ENCODE results near the gene CHD2. TPM values are rescaled to one million over a fixed set of nuclear protein-coding genes. Genes with fewer than 3 reads are reported as not detected.
A peak's percentile ranks its signal among the peaks of the same experiment; 100 is the strongest.

The CHD2 gene
- total RNA-seq, 1 donor from 2014 or later, result 159 TPM

DNA sequence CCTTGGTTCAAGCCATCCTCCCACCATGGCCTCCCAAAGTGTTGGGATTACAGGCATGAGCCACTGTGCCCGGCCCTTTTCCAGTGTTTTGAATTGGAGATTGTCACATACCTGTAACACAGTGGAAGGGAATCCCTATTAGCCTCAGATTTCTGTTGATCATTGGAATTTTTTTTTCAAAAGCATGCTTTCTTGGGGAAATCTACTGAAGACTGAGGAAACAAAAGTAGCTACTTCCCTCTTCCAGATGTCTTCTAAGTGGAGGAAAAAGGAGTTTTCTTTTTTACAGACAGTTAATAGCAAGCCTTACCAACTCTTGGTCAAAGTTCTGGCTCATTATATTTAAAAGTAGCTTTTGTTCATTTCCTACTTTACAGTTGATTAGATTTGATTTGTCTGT is 33.7 kb downstream of the CHD2 start:
- DNase-seq (ENCODE audit: low spot score, unreplicated experiment), result no peak
- H3K4me1 Mint-ChIP-seq (ENCODE audit: low read depth), result peaks cover 38% of the 10 kb centered on the region
- H3K27ac Mint-ChIP-seq, result no peak overlapping the region
- no peaks in the 10 kb centered on the region for H3K27me3 Mint-ChIP-seq
- no peak overlapping the region for H3K4me3 Mint-ChIP-seq (ENCODE audit: low read depth)
- H3K9me3 Mint-ChIP-seq (ENCODE audit: low read depth), result no peaks in the 10 kb centered on the region
- TF ChIP-seq, protein P1, sequence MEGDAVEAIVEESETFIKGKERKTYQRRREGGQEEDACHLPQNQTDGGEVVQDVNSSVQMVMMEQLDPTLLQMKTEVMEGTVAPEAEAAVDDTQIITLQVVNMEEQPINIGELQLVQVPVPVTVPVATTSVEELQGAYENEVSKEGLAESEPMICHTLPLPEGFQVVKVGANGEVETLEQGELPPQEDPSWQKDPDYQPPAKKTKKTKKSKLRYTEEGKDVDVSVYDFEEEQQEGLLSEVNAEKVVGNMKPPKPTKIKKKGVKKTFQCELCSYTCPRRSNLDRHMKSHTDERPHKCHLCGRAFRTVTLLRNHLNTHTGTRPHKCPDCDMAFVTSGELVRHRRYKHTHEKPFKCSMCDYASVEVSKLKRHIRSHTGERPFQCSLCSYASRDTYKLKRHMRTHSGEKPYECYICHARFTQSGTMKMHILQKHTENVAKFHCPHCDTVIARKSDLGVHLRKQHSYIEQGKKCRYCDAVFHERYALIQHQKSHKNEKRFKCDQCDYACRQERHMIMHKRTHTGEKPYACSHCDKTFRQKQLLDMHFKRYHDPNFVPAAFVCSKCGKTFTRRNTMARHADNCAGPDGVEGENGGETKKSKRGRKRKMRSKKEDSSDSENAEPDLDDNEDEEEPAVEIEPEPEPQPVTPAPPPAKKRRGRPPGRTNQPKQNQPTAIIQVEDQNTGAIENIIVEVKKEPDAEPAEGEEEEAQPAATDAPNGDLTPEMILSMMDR (IDR thresholded peaks at IDR 0.05; ENCODE audit: unreplicated experiment), result no peak
- H3K36me3 Mint-ChIP-seq (ENCODE audit: insufficient read depth), result peaks cover 50% of the 10 kb centered on the region

DNA sequence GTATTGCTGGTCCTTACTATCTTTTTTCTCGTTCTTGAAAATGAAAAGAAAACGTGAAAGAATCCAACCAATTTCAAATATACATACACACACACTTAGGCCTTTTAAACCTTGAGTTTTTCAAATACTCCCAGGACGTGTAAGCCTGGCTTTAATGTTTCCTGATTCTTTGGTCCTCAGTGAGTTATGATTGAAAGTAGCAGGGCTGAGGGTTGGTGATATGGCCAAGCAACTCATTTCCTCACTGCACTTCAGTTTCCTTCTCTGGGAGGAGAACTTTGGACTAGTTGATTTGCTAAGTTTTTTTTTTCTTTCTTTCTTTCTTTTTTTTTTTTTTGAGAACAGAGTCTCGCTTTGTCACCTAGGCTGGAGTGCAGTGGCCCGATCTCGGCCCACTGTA is 34.6 kb downstream of the CHD2 start:
- Mint-ChIP-seq H3K27me3 (no peaks in the 10 kb centered on the region), H3K36me3 (ENCODE audit: insufficient read depth) (peaks cover 57% of the 10 kb centered on the region), H3K9me3 (ENCODE audit: low read depth) (no peaks in the 10 kb centered on the region), H3K4me1 (ENCODE audit: low read depth) (peaks cover 37% of the 10 kb centered on the region), H3K27ac (no peak overlapping the region), H3K4me3 (ENCODE audit: low read depth) (no peak overlapping the region)
- TF ChIP-seq, protein P1 (IDR thresholded peaks at IDR 0.05; ENCODE audit: unreplicated experiment), result no peak
- no peak for DNase-seq (ENCODE audit: low spot score, unreplicated experiment)

DNA sequence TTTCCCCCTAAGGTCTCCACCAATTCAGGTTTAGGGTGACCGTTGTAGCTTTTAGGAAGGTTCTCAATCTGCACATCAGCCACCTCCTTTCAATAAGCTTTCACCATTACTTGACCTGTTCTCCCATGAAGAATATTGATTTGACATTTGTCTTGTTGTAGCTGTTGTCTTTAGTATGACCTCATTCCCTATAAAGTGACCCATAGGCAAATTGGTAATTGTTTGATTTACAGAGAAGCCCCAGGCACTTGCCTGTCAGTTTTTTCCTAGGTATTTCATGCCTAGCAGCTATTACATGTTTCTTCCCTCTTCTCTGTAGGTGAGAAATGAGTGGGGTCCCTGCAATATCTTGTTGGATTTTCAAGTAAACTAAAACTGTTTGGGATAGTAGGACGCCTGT is 36.0 kb downstream of the CHD2 start:
- peak overlapping the region; percentile 79 for H3K27ac Mint-ChIP-seq
- TF ChIP-seq, protein P1 (IDR thresholded peaks at IDR 0.05; ENCODE audit: unreplicated experiment), result no peak
- peaks cover 52% of the 10 kb centered on the region for H3K36me3 Mint-ChIP-seq (ENCODE audit: insufficient read depth)
- H3K4me3 Mint-ChIP-seq (ENCODE audit: low read depth), result no peak overlapping the region
- peaks cover 25% of the 10 kb centered on the region for H3K4me1 Mint-ChIP-seq (ENCODE audit: low read depth)
- H3K9me3 Mint-ChIP-seq (ENCODE audit: low read depth), result no peaks in the 10 kb centered on the region
- H3K27me3 Mint-ChIP-seq, result no peaks in the 10 kb centered on the region
- no peak for DNase-seq (ENCODE audit: low spot score, unreplicated experiment)

DNA sequence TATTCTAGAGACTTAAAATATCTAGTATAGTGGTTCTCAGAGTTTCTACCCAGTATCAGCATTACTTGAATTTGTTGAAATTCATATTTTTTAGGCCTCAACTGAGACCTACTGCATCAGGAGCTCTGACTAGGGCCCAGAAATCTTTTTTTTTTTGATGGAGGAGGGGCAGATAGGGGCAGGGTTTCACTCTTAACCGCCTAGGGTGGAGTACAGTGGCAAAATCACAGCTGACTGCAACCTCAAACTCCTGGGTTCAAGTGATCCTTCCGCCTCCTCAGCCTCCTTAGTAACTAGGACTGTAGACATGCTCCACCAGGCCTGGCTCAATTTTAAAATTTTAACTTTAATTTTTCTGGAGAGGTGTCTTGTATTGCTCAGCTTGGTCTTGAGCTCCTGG is 36.6 kb downstream of the CHD2 start:
- peaks cover 52% of the 10 kb centered on the region for H3K36me3 Mint-ChIP-seq (ENCODE audit: insufficient read depth)
- TF ChIP-seq, protein P1 (IDR thresholded peaks at IDR 0.05; ENCODE audit: unreplicated experiment), result no peak
- no peak for DNase-seq (ENCODE audit: low spot score, unreplicated experiment)

DNA sequence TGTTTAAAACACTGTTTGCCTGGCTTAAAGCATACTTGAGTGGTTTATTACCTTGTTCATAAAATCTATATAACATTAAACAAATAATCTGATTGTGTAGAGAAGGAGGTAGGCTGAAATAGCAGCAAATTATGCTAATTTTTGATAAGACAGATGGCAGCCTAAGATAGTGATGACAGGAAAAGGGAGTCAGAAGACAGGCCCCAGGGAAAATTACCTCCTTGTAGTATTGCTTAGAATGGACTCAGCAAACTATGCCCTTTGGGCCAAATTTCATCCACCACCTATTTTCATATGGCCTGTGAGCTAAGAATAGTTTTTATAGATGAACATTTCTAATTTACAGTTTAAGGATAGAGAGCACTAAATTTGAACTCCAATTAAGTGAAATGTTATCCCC is 37.8 kb downstream of the CHD2 start:
- H3K4me1 Mint-ChIP-seq (ENCODE audit: low read depth), result peaks cover 23% of the 10 kb centered on the region
- no peak for DNase-seq (ENCODE audit: low spot score, unreplicated experiment)
- no peaks in the 10 kb centered on the region for H3K9me3 Mint-ChIP-seq (ENCODE audit: low read depth)
- H3K27me3 Mint-ChIP-seq, result no peaks in the 10 kb centered on the region
- H3K4me3 Mint-ChIP-seq (ENCODE audit: low read depth), result no peak overlapping the region
- TF ChIP-seq, protein P1 (IDR thresholded peaks at IDR 0.05; ENCODE audit: unreplicated experiment), result no peak
- peaks cover 53% of the 10 kb centered on the region for H3K36me3 Mint-ChIP-seq (ENCODE audit: insufficient read depth)
- peak overlapping the region; percentile 75 for H3K27ac Mint-ChIP-seq

More for the DNA sequence above, 36.6 kb downstream of the CHD2 start:
- H3K27me3 Mint-ChIP-seq, result no peaks in the 10 kb centered on the region
- peak overlapping the region; percentile 69 for H3K27ac Mint-ChIP-seq
- H3K4me3 Mint-ChIP-seq (ENCODE audit: low read depth), result no peak overlapping the region
- H3K4me1 Mint-ChIP-seq (ENCODE audit: low read depth), result peaks cover 23% of the 10 kb centered on the region
- H3K9me3 Mint-ChIP-seq (ENCODE audit: low read depth), result no peaks in the 10 kb centered on the region
